Stimulated activated CD4-positive, alpha-beta T cell treated with anti-CD3 and anti-CD28 coated beads, Interleukin-1b, Interleukin-23, amount 100 ng/mL, for 4 hours (primary cell): ENCODE data around the gene KRT80.

Source experiments
- DNase-seq, 2 donors: peaks; one replicate each; pipeline ENCODE4 v3.0.0-alpha.2; 2020; ENCODE audit warnings: low read depth in 2 of 2

The KRT80 gene

DNA sequence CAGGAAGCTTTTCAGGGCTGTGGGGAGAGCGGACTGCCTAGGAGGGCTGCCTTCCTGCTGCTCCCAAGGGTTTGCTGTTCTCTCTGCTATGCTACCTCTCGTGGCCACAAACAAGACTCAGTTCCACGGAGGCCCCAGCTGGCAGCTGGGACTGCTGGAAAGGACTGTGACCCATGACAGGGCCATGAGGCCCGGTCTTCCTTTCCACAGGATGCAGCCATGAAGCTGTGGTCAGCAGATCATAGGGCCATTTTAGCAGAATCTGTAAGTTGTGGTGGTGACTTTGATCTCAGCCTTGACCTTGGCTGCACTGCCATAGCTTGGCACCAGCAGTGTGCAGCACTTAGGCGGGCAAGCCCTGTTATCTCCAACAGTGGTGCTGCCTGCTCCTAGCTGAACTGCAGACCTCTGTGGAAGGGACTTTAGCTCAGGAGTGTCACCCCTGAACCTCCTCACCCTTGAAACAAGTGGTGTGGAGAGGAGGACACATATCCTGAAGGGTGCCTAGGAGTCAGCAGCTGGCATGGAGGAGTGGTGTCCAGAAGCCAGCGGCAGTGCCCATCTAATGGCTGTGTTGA lies 12.3 kb downstream of the KRT80 start:
- no peak for DNase-seq

DNA sequence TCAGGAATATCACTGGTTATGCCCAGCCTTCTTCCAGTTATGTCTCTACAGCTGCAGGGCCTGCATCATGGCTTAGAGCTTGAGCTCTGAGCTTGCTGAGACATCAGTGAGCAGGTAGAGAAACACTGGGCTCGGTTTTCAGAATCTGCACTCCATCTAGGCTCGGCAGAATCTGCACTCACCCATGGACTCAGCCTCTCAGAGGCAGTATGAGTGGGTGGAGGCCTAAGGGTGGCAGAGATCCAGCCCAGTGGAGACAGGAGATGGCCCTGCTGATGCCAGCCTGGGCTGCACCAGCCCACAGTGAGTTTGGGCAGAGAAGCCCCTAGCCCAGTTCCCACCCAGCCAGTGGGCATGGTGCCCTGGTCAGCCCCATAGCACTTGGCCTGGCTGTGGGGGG lies 12.8 kb downstream of the KRT80 start:
- no peak for DNase-seq

GRCh38 chr12:52178443-52178842 lies 13.4 kb downstream of the KRT80 start:
- no peak for DNase-seq

DNA sequence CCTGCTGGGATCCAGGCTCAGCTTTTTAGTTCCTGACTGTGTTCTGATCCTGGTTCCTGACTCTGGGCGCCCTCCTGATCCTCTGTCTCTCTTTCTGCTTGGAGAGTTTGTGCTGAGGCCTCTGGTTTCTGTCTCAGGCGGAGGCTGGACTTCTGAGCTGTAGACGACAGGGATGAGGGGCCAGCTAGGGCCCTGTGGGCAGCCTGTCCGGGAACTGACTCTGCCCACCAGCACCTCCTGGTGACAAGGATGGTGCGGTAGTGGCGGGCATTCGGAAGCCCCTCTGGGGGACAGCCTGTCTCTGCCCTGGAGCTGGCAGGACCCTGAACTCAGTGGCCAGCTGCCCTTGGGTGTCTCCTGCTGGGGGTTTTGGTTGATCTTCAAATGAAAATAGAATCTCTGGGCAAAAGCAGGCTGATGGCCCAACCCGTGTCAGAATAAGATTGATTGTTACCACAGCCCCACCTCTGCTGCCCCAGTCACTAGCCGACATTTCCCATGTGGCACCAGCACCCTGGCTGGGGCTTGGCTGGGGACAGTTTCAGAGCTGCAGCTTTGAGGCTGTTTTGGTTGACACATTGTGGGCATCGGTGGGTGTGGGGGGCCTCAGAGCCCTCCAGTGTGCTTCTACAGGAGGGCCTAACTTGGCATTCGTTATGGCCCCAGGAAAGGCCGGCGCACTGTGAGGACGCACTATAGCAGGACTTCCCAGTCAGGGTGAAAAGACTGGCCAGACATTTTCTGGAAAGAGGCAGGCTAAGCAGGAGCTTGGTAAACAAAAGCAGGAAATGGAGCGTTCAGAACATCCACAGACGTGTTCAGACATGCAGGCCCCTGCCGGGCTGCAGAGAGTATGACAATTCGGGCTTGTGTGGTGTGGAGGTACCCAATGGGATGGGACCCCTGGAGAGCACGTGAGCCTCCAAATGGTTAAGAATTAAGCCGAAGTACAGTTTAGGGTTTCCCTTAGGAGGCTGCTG lies 16.2 kb downstream of the KRT80 start:
- DNase-seq, result no peak

DNA sequence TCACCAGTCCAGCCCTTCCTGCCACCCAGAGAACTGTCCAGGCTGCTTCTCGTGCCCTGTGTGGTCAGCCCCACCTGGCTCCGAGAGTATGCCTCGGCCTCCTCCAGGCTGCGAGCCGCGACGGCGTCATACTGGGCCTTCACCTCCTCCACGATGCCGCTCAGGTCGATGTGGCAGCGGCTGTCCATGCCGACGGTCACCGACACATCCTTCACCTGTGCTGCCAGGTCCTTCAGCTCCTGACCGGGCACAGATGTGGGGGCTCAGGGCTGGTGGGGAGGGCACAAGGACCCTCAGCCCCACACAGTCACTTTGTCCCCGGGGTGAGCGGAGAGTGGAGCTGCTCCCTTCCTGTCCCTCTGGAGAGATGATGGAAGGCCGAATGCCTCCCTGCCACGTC lies 18.3 kb downstream of the KRT80 start:
- DNase-seq, result no peak

- DNase-seq, result no peak
Observed at GRCh38 chr12:52172956-52173355, 18.9 kb downstream of the KRT80 start.

DNA sequence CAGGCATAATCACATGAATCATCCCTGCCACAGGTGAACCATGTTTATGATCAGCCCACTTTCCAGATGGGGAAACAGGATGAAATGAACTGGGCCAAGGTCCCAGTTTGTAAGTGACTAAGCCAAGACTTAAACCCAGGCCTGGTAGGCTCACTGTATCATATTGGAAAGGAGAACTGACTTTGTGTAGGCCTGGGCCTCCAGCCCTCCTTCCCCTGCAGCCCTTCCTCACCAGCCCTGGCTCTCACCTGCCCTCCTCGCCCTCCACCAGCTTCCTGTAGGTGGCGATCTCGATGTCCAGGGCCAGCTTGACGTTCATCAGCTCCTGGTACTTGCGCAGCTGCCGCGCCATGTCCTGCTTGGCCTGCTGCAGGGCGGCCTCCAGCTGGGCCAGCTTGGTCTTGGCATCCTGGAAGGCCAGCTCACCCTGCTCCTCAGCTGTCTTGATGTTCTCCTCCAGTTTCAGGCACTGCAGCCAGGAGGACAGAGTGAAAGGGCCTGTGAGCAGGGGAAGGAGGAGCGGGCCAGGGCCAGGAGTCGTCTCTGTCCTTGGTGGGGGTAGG lies 19.8 kb downstream of the KRT80 start:
- no peak for DNase-seq

GRCh38 chr12:52170827-52171226 lies 21.0 kb downstream of the KRT80 start:
- DNase-seq, result no peak

DNA sequence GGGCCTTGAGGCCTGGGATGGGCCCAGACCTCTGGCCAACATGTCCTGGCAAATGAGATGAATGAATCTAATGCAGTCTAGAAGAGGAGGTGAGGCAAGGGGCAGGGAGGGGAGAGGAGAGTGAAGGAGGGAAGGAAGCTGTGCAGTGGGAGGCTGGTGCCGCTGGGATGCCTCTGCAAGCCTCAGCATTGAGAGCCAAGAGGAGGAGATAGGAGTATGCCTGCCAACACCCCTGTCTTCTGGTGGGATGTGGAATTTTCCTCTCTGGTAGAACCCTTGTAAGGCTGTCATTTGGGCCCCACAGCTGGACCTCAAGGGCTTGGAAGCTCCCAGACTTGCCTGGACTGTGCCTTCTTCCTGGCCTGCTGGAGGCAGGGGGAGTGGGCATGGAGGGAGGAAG lies 21.9 kb downstream of the KRT80 start:
- no peak for DNase-seq

DNA sequence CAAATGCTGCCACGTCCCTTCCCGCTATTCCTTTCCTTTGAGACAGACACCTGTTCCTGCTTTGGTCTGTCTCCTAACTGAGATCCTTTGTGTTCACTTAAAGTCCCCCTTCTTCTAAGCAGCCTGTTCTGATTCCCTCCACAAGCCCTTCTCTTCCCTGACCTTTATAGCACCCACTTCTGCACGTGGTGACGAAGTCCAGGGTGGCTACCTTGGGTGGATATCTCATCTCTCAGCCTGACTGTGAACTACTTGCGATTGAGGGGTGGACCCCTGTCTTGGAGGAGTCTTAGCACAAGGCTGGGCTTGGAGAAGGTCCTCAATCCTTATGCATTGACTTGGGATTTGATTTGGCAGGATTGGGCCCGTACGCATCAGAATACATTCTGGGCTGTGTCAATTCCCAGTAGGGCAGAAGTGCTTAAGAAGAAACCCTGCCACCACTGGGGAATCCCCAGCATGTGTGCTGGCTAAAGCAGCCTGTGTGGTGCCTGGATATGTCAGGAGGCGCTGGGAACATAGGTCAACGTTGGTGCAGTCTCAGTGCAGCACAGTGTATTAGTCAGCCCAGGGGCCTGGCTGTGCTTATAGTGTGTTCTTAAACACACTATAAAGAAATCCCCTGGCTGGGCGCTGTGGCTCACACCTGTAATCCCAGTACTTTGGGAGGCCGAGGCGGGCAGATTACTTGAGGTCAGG lies 23.6 kb downstream of the KRT80 start:
- no peak for DNase-seq

DNA sequence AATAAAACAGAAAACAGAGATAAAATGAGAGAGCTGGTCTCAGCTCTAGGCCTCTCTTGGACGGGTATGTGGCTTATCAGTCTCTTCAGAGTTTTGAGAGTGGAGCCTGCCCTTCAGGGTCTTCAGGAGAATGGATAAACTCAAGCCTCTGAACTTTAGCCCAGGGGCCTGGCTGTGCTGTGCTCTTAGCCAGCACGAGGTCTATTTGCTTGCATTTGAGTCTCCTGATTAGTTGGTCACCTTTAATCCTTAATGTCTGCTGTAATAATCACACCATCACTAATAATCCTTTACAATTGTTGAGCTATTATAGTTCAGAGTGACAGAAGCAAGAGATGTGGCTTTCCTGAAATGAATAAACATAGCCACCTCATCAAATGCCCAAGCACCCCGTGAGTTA lies 24.3 kb downstream of the KRT80 start:
- DNase-seq, result no peak

DNA sequence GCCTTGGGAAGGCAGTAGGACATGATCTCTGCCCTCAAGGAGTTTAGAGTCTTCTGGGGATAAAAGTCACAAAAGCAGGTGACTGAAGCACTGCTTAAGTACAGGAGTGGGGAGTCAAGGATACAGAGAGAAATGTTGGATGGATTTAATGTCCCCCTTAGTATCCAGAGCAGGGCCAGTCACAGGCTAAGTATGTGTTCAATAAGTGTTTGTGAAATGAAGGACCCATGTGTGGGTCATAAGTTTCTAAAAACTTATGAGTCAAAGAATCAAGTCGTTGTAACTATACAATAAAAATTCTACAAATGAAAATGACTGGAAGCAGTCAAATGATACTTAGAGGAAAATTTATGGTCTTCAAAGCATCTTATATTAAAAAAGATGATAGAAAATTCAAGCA lies 25.1 kb downstream of the KRT80 start:
- DNase-seq, result no peak

- no peak for DNase-seq
Observed at GRCh38 chr12:52165096-52165855, 26.5 kb downstream of the KRT80 start.

- no peak for DNase-seq
Observed at GRCh38 chr12:52164624-52165023, 27.2 kb downstream of the KRT80 start.

GRCh38 chr12:52162981-52163380 lies 28.8 kb downstream of the KRT80 start:
- no peak for DNase-seq

GRCh38 chr12:52160200-52160599 lies 31.6 kb downstream of the KRT80 start:
- DNase-seq, result no peak

DNA sequence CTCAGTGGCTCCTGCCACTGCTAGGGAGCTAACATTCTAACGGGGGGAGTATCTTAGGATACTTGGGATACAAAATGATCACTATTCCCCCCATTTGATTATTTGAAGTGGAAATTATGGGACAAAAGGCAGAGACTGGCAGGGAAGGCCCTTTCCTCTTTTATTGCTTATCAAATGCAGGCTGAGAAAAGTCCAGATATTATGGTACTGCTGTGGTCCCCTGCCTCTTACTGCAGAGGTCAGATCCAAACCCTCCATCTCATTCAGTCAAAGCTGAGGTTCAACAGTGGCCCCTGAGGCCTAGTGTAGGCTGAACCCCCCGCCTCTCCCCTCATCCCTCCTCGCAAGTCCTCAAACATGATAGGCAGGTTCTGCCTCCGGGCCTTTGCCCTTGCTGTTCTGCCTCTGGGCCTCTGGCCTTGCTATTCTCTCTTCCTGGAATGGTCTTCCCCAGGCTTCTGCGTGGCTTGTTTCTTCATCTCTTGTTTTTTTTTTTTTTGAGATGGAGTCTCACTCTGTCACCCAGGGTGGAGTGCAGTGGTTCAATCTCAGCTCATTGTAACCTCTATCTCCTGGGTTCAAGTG lies 34.2 kb downstream of the KRT80 start:
- DNase-seq, result no peak

GRCh38 chr12:52156757-52157565 lies 34.9 kb downstream of the KRT80 start:
- DNase-seq, result peak; percentile 55 to 69

GRCh38 chr12:52156311-52156710 lies 35.5 kb downstream of the KRT80 start:
- no peak for DNase-seq
